Type B pancreatic cell (in vitro differentiated cells): ENCODE measurements around the gene MTFMT. TPM values are rescaled to one million over a fixed set of nuclear protein-coding genes. Genes with fewer than 3 reads are reported as not detected.
"Not testable (repeated sequence)": the region's sequence is repeated elsewhere in the genome, so short reads cannot be mapped to it uniquely, and the experiment has no call there.

Source experiments
- DNase-seq: peaks from one replicate; pipeline ENCODE4 v3.0.0; 2021; ENCODE audit warnings: mixed read lengths; ENCODE audit not compliant: unreplicated experiment; ENCODE audit errors: extremely low spot score
- H3K27ac Mint-ChIP-seq: 2 replicates; pipeline ENCODE4 v1.8.0; 2021; ENCODE audit warnings: mild to moderate bottlenecking, mixed read lengths
- H3K27me3 Mint-ChIP-seq: 2 replicates; pipeline ENCODE4 v1.8.0; 2021; ENCODE audit warnings: mixed read lengths
- H3K36me3 Mint-ChIP-seq: 2 replicates; pipeline ENCODE4 v1.8.0; 2021; ENCODE audit warnings: mixed read lengths
- H3K4me1 Mint-ChIP-seq: one replicate; pipeline ENCODE4 v1.8.0; 2021; ENCODE audit warnings: mixed read lengths; ENCODE audit not compliant: unreplicated experiment
- H3K4me3 Mint-ChIP-seq: 2 replicates; pipeline ENCODE4 v1.8.0; 2021; ENCODE audit warnings: mild to moderate bottlenecking, mixed read lengths
- H3K9me3 Mint-ChIP-seq: 2 replicates; pipeline ENCODE4 v1.8.0; 2021; ENCODE audit warnings: mixed read lengths
- CTCF ChIP-seq: fragments of 200-600 bp; sonication (generic); conservative IDR thresholded peaks from 2 replicates; pipeline ENCODE4 v1.5.0; 2021; ENCODE audit warnings: antibody characterized with exemption, mild to moderate bottlenecking
- long read RNA-seq: library from polyadenylated mRNA; unstranded; transcript quantifications from one replicate; pipeline ENCODE4 v2.0.0, GENCODE V29; 2020
- total RNA-seq: library from RNA; stranded (reverse); gene quantifications from 2 replicates; pipeline ENCODE4 v1.2.1, GENCODE V29; 2021; ENCODE audit warnings: low replicate concordance

The MTFMT gene
- total RNA-seq: 19.2 and 19.5 TPM in 2 replicates
- long read RNA-seq, transcript MTFMT-201 (9 exons, 2,734 nt): major isoform, 42 of 51 reads
- long read RNA-seq, partial matches to known transcripts: 3 of 51 reads
- long read RNA-seq, other reads (novel, unspliced or antisense): 4 of 51 reads

GRCh38 chr15:65028921-65029735, at the start of gene MTFMT:
TSS of gene MTFMT (minus strand) at chr15:65029639. CDS start at chr15:65029613, 26 bp downstream.
- TF ChIP-seq CTCF: peak; percentile 32
- peak; percentile 91 for DNase-seq
- Mint-ChIP-seq H3K4me1 (peaks cover 32% of the 10 kb centered on the region), H3K27ac (peak within 1 kb of the TSS; percentile 55), H3K36me3 (peaks cover 13% of the 10 kb centered on the region), H3K4me3 (peak within 1 kb of the TSS; percentile 91), H3K9me3 (no peaks in the 10 kb centered on the region), H3K27me3 (peaks cover 5% of the 10 kb centered on the region)

- Mint-ChIP-seq H3K4me1 (peaks cover 34% of the 10 kb centered on the region), H3K9me3 (no peaks in the 10 kb centered on the region), H3K27me3 (peaks cover 34% of the 10 kb centered on the region), H3K27ac (no peak overlapping the region), H3K36me3 (no peaks in the 10 kb centered on the region), H3K4me3 (peak overlapping the region; percentile 41)
- no peak for DNase-seq
- peak; percentile 62 for TF ChIP-seq CTCF
Observed at GRCh38 chr15:65077981-65078352, 48.5 kb upstream of the MTFMT start.

GRCh38 chr15:65077291-65077980, 48.0 kb upstream of the MTFMT start:
- TF ChIP-seq CTCF: no peak
- Mint-ChIP-seq H3K36me3 (no peaks in the 10 kb centered on the region), H3K4me3 (peak overlapping the region; percentile 41), H3K27me3 (peaks cover 29% of the 10 kb centered on the region), H3K4me1 (peaks cover 29% of the 10 kb centered on the region), H3K27ac (no peak overlapping the region), H3K9me3 (no peaks in the 10 kb centered on the region)
- DNase-seq: no peak

GRCh38 chr15:65076486-65077290, 47.2 kb upstream of the MTFMT start, which contains the start of gene KBTBD13:
TSS of gene KBTBD13 (plus strand) at chr15:65076746. CDS start at chr15:65076816, 70 bp downstream.
- DNase-seq: no peak
- no peak for TF ChIP-seq CTCF
- no peaks in the 10 kb centered on the region for H3K36me3 Mint-ChIP-seq
- peaks cover 25% of the 10 kb centered on the region for H3K27me3 Mint-ChIP-seq
- H3K4me1 Mint-ChIP-seq: peaks cover 24% of the 10 kb centered on the region
- no peaks in the 10 kb centered on the region for H3K9me3 Mint-ChIP-seq
- H3K27ac Mint-ChIP-seq: peak within 1 kb of the TSS; percentile 5
- H3K4me3 Mint-ChIP-seq: no peak within 1 kb of the TSS

GRCh38 chr15:65075607-65076395, 46.4 kb upstream of the MTFMT start:
- not testable (repeated sequence) for H3K9me3 Mint-ChIP-seq, H3K36me3 Mint-ChIP-seq, DNase-seq, H3K4me3 Mint-ChIP-seq
- Mint-ChIP-seq H3K27ac (peak overlapping the region; percentile 5), H3K27me3 (peaks cover 20% of the 10 kb centered on the region), H3K4me1 (peaks cover 15% of the 10 kb centered on the region)

GRCh38 chr15:65074946-65075345, 45.5 kb upstream of the MTFMT start:
- not testable (repeated sequence) for H3K4me3 Mint-ChIP-seq, H3K9me3 Mint-ChIP-seq, H3K27ac Mint-ChIP-seq, DNase-seq, H3K36me3 Mint-ChIP-seq
- Mint-ChIP-seq H3K27me3 (peaks cover 18% of the 10 kb centered on the region), H3K4me1 (peaks cover 12% of the 10 kb centered on the region)
